Lower lobe of right lung (tissue), 2 donors: ENCODE measurements around the gene TMEM238L. TPM values are rescaled to one million over a fixed set of nuclear protein-coding genes. Genes with fewer than 3 reads are reported as not detected.

Experiments
- ATAC-seq, 2 donors: fragments of 200-7000 bp; cut with Tn5 transposase; one replicate each; pipeline ENCODE4 v1.9.1; 2020 to 2022; ENCODE audit warnings: mild to moderate bottlenecking in 2 of 2, moderate library complexity in 2 of 2
- DNase-seq: peaks from one replicate; pipeline ENCODE4 v3.0.0-alpha.2; 2020
- H3K27ac ChIP-seq: fragments of 200-600 bp; one replicate; pipeline ENCODE4 v1.8.0; 2022
- H3K27me3 ChIP-seq: fragments of 200-600 bp; one replicate; pipeline ENCODE4 v1.8.0; 2022; ENCODE audit warnings: low read depth
- H3K36me3 ChIP-seq: fragments of 200-600 bp; one replicate; pipeline ENCODE4 v1.8.0; 2022; ENCODE audit warnings: mild to moderate bottlenecking
- H3K4me1 ChIP-seq: fragments of 200-600 bp; one replicate; pipeline ENCODE4 v1.8.0; 2022
- H3K4me3 ChIP-seq: fragments of 200-600 bp; one replicate; pipeline ENCODE4 v1.8.0; 2022; ENCODE audit warnings: mild to moderate bottlenecking
- H3K9me3 ChIP-seq: fragments of 200-600 bp; one replicate; pipeline ENCODE4 v1.8.0; 2022
- intact Hi-C: fragments of 100-400 bp; cut with DNase I; formaldehyde crosslinking; loops from one replicate; pipeline ENCODE4 v1.11.0; 2022
- total RNA-seq: library from RNA; stranded (reverse); fragmentation: NEBNext Ultra II Directional; extraction: Animal tissue kit (Norgen Biotek cat#: 25700); gene quantifications from one replicate; pipeline ENCODE4 v1.2.1, GENCODE V29; 2021
- TF ChIP-seq, protein P1 (sequence below): fragments of 200-600 bp; IDR thresholded peaks from one replicate; pipeline ENCODE4 v1.8.0; 2022; ENCODE audit warnings: antibody characterized with exemption, mild to moderate bottlenecking
- donor health status: DM: no; HTN: yes; CAD: no; lungs with severe emphysema.

Gene TMEM238L
- total RNA-seq, 1 donor from 2014 or later: not detected

DNA sequence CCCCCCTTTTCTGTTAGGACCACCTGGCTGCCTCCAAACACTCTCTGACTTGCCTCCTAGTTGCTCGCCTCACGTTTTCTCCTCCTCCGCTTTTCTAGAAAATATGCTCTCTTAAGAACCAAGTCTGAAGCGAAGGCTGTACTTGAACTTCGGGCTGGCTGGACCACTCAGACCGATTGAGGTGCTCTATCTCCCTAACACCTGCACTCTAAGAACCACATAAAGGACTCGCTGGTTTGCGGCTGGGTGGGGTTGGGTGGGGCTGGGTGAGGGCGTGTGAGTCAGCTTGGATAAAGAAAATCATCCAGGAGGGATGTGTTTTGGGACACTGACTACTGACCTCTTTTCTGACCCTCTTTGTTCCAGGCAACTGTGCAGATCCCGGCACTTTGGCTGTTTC lies 51.2 kb downstream of the TMEM238L start:
- Histone ChIP-seq H3K4me3 (no peak overlapping the region), H3K27me3 (no peaks in the 10 kb centered on the region), H3K27ac (no peak overlapping the region), H3K9me3 (no peaks in the 10 kb centered on the region), H3K36me3 (no peaks in the 10 kb centered on the region), H3K4me1 (no peaks in the 10 kb centered on the region)
- DNase-seq (no peak), ATAC-seq (no peak)
- TF ChIP-seq, protein P1, sequence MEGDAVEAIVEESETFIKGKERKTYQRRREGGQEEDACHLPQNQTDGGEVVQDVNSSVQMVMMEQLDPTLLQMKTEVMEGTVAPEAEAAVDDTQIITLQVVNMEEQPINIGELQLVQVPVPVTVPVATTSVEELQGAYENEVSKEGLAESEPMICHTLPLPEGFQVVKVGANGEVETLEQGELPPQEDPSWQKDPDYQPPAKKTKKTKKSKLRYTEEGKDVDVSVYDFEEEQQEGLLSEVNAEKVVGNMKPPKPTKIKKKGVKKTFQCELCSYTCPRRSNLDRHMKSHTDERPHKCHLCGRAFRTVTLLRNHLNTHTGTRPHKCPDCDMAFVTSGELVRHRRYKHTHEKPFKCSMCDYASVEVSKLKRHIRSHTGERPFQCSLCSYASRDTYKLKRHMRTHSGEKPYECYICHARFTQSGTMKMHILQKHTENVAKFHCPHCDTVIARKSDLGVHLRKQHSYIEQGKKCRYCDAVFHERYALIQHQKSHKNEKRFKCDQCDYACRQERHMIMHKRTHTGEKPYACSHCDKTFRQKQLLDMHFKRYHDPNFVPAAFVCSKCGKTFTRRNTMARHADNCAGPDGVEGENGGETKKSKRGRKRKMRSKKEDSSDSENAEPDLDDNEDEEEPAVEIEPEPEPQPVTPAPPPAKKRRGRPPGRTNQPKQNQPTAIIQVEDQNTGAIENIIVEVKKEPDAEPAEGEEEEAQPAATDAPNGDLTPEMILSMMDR: no peak
- intact Hi-C loops: no loop called here

- H3K27me3 ChIP-seq: no peaks in the 10 kb centered on the region
- H3K36me3 ChIP-seq: no peaks in the 10 kb centered on the region
- DNase-seq (no peak), ATAC-seq (no peak)
- intact Hi-C loops: no loop called here
- H3K27ac ChIP-seq: no peak overlapping the region
- TF ChIP-seq, protein P1: no peak
- no peaks in the 10 kb centered on the region for H3K9me3 ChIP-seq
- H3K4me3 ChIP-seq: no peak overlapping the region
- no peaks in the 10 kb centered on the region for H3K4me1 ChIP-seq
Measured at GRCh38 chr17:10751563-10751962, 52.3 kb downstream of the TMEM238L start.

- intact Hi-C loops: no loop called here
- TF ChIP-seq, protein P1: no peak
Measured at GRCh38 chr17:10750210-10750609, 53.7 kb downstream of the TMEM238L start.

DNA sequence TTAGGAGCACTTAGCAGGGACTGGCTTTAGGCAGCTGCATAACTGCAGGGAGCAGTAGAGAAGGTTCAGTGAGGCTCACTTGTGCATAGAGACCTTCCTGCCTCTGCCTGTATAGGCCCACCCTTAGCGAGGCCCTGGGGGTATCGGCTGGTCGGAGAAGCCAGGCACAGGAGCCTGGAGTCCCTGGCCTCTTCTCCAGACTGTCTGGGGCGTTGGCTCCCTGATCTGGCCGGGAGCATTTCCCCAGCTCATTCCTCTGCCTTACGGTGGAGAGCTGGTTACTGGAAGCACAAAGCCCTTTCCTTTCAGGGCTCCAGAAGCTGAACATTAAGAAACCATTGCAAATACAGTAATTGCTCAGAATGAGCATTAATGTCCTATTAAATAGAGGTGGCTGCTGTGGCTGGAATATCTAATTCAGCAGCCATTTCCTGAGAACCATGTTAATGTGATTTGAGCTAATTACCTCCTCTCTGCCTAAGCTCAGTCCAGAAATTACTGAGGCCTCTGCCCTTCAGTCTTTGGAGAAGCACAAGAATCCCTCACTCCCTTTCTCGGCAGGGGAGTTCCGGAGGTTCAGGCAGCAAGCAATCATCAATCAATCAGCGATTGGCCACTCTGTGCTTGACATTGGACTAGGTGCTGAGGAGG lies 55.2 kb downstream of the TMEM238L start:
- TF ChIP-seq, protein P1: no peak
- intact Hi-C loops: no loop called here
- no peaks in the 10 kb centered on the region for H3K36me3 ChIP-seq
- H3K27me3 ChIP-seq: no peaks in the 10 kb centered on the region
- H3K27ac ChIP-seq: no peak overlapping the region
- H3K9me3 ChIP-seq: no peaks in the 10 kb centered on the region
- no peaks in the 10 kb centered on the region for H3K4me1 ChIP-seq
- ATAC-seq (no peak), DNase-seq (no peak)
- H3K4me3 ChIP-seq: no peak overlapping the region

More at GRCh38 chr17:10750210-10750609, 53.7 kb downstream of the TMEM238L start:
- Histone ChIP-seq H3K27me3 (no peaks in the 10 kb centered on the region), H3K9me3 (no peaks in the 10 kb centered on the region), H3K4me1 (no peaks in the 10 kb centered on the region), H3K27ac (no peak overlapping the region), H3K36me3 (no peaks in the 10 kb centered on the region), H3K4me3 (no peak overlapping the region)
- no peak for ATAC-seq
- DNase-seq: no peak

DNA sequence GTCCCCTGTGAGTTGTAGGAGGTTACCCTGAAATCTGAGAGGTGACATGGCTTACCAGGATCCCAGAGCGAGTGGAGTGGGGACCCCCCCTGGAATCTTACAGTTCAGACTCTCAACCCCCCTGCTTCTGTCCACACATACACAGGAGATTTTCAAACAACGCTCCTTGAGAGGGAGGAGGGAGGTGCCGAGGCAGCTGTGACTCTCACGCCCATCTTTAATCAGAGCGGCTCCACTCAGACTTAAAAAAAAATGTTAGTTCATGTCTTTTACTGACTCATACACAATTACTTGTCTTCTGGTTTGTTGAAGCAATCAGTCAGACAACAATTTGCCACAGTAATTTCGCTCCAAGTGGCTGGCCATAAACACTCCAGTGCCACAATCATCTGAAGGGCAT lies 58.7 kb downstream of the TMEM238L start:
- intact Hi-C loops: no loop called here
- no peaks in the 10 kb centered on the region for H3K36me3 ChIP-seq
- no peak overlapping the region for H3K4me3 ChIP-seq
- H3K27me3 ChIP-seq: no peaks in the 10 kb centered on the region
- no peaks in the 10 kb centered on the region for H3K4me1 ChIP-seq
- ATAC-seq: no peak
- H3K27ac ChIP-seq: no peak overlapping the region
- no peak for DNase-seq
- no peaks in the 10 kb centered on the region for H3K9me3 ChIP-seq
- TF ChIP-seq, protein P1: no peak

Other genes with a start within 250 kb of the TMEM238L start
- 1.2 TPM for gene MYH3, start 146.8 kb downstream of the TMEM238L start, total RNA-seq
- 23.9 TPM for gene SCO1, start 106.6 kb downstream of the TMEM238L start, total RNA-seq
- 9.4 TPM for gene ADPRM, start 106.5 kb downstream of the TMEM238L start, total RNA-seq
- gene TMEM220, start 74.1 kb downstream of the TMEM238L start, total RNA-seq: 10.8 TPM
- gene PIRT, start 34.0 kb upstream of the TMEM238L start, total RNA-seq: not detected